ENCODE data around the gene NUPR1.

DNA sequence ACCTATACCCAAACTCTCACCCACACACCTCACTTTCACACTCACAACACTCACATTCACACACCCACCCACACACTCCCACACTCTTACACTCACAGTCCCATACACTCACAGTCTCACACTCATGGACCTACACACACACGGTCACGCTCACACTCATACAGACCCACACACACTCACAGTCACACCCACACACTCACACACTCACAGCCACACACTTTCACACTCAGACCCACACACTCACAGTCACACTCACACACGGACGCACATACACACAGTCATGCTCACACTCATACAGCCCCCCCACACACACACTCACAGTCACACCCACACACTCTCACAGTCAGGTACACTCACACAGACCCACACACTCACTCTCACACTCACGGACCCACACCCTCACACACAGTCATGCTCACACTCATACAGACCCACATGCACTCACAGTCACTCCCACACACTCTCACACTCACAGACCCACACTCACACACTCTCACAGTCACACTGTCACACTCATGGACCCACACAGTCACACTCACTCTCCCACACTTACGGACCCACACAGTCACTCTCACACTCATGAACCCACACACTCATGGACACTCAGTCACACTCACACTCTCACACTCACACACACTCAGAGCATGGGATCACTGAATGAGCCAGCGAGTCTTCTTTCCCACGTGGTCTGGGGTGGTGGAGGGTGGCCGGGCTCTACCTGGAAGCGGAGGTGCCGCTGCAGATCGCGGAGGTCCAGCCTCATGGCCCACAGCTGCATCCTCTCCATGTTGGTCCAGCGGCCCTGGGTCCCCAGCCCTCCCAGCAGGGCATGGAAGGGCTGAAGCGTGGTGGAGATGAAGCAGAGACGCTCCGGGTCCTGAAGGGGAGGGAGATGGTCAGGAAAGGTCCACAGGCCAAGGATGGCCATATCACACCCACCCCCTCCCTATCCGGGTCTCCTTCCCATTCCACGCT is 37.2 kb downstream of the NUPR1 start:
- TF ChIP-seq, protein P1, sequence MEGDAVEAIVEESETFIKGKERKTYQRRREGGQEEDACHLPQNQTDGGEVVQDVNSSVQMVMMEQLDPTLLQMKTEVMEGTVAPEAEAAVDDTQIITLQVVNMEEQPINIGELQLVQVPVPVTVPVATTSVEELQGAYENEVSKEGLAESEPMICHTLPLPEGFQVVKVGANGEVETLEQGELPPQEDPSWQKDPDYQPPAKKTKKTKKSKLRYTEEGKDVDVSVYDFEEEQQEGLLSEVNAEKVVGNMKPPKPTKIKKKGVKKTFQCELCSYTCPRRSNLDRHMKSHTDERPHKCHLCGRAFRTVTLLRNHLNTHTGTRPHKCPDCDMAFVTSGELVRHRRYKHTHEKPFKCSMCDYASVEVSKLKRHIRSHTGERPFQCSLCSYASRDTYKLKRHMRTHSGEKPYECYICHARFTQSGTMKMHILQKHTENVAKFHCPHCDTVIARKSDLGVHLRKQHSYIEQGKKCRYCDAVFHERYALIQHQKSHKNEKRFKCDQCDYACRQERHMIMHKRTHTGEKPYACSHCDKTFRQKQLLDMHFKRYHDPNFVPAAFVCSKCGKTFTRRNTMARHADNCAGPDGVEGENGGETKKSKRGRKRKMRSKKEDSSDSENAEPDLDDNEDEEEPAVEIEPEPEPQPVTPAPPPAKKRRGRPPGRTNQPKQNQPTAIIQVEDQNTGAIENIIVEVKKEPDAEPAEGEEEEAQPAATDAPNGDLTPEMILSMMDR (optimal IDR thresholded peaks at IDR 0.05 in 1 of 3, IDR thresholded peaks at IDR 0.05 in 1 of 3, conservative IDR thresholded peaks at IDR 0.05 in 1 of 3; ENCODE audit: extremely low read depth in 1 of 3, insufficient read depth in 2 of 3, low read length in 3 of 3), result no peak
- no peak for TF ChIP-seq EZH2 (IDR thresholded peaks at IDR 0.05; ENCODE audit: low read length)
